GDM1 (cell line): ENCODE data around the gene ZNF44.
"Not testable (repeated sequence)": the region's sequence is repeated elsewhere in the genome, so short reads cannot be mapped to it uniquely, and the experiment has no call there.

Experiments
- DNase-seq: peaks from one replicate; lab custom pipeline; 2025; lab: John Stamatoyannopoulos, UW

ZNF44 gene

GRCh38 chr19:12294249-12295158 lies at the start of gene ZNF44:
ZNF44 (minus strand) TSS chr19:12294883; CDS start chr19:12294694, 189 bp downstream.
- DNase-seq, result peak; percentile 95

- peak; percentile 92 for DNase-seq
These were observed 38.8 kb upstream of the ZNF44 start, which contains the start of gene ZNF563 for GRCh38 chr19:12333162-12334159. ZNF563 (minus strand) TSS chr19:12333633; CDS start chr19:12333482, 151 bp downstream.

GRCh38 chr19:12331211-12331941 lies 36.7 kb upstream of the ZNF44 start:
- no peak for DNase-seq

GRCh38 chr19:12330340-12330739 lies 35.7 kb upstream of the ZNF44 start:
- no peak for DNase-seq

- DNase-seq, result no peak
These were observed 31.0 kb upstream of the ZNF44 start for GRCh38 chr19:12325690-12326089.

GRCh38 chr19:12318782-12319413 lies 24.2 kb upstream of the ZNF44 start:
- DNase-seq, result no peak

- no peak for DNase-seq
These were observed 19.9 kb upstream of the ZNF44 start for GRCh38 chr19:12314553-12314952.

- not testable (repeated sequence) for DNase-seq
These were observed 14.2 kb upstream of the ZNF44 start for GRCh38 chr19:12308891-12309290.

- DNase-seq, result no peak
These were observed 508 bp upstream of the ZNF44 start for GRCh38 chr19:12295191-12295590.

- DNase-seq, result peak; percentile 56
These were observed 870 bp downstream of the ZNF44 start for GRCh38 chr19:12293777-12294248.

GRCh38 chr19:12289790-12290065 lies 5.0 kb downstream of the ZNF44 start:
- DNase-seq, result no peak

GRCh38 chr19:12287958-12288500 lies 6.7 kb downstream of the ZNF44 start:
- no peak for DNase-seq

- no peak for DNase-seq
These were observed 10.1 kb downstream of the ZNF44 start for GRCh38 chr19:12284631-12285030.

GRCh38 chr19:12284226-12284625 lies 10.5 kb downstream of the ZNF44 start:
- no peak for DNase-seq

- no peak for DNase-seq
These were observed 16.0 kb downstream of the ZNF44 start for GRCh38 chr19:12278713-12279112.

- no peak for DNase-seq
These were observed 21.4 kb downstream of the ZNF44 start for GRCh38 chr19:12272980-12273901.

- no peak for DNase-seq
These were observed 22.3 kb downstream of the ZNF44 start for GRCh38 chr19:12272386-12272785.

- no peak for DNase-seq
These were observed 23.8 kb downstream of the ZNF44 start for GRCh38 chr19:12270854-12271253.

- DNase-seq, result no peak
These were observed 28.6 kb downstream of the ZNF44 start for GRCh38 chr19:12265921-12266704.
